Measurements from ENCODE around the gene UBLCP1. TPM values are rescaled to one million over a fixed set of nuclear protein-coding genes. Genes with fewer than 3 reads are reported as not detected.

Gene UBLCP1
- total RNA-seq: 22.9 and 31.5 TPM in 2 replicates

GRCh38 chr5:159262859-159263568 is at the start of gene UBLCP1:
Gene UBLCP1 (plus strand): TSS chr5:159263290. CDS start chr5:159268916, 5,626 bp downstream.

GRCh38 chr5:159330131-159330800 is 67.2 kb downstream of the UBLCP1 start, which contains the start of gene IL12B:
Gene IL12B (minus strand): TSS chr5:159330487. CDS start chr5:159326782, 3,705 bp downstream.

Other genes starting within 250 kb of the UBLCP1 start
- gene EBF1, start 163.4 kb upstream of the UBLCP1 start, total RNA-seq: 2.1 and 4.9 TPM in 2 replicates
- 60.0 and 72.1 TPM in 2 replicates for gene RNF145, start 53.7 kb upstream of the UBLCP1 start, total RNA-seq
- not detected in 2 replicates for gene IL12B, start 67.2 kb downstream of the UBLCP1 start, total RNA-seq

Measured in epithelial cell of alveolus of lung (primary cell).